ENCODE data around the gene DBH.

DBH gene

GRCh38 chr9:133676450-133676849 is 40.3 kb downstream of the DBH start:
- H3K4me1 ChIP-seq (ENCODE audit: insufficient read depth, insufficient read length), result peaks cover 16% of the 10 kb centered on the region
- no peak overlapping the region for H3K4me3 ChIP-seq (ENCODE audit: insufficient read length, low read depth)
- TF ChIP-seq ZNF274 (IDR thresholded peaks at IDR 0.05; ENCODE audit: low read depth, low read length) (no peak), YY1 (IDR thresholded peaks at IDR 0.05; ENCODE audit: insufficient read depth, insufficient read length) (no peak), SUZ12 (IDR thresholded peaks at IDR 0.05; ENCODE audit: extremely low read depth, insufficient read depth, insufficient read length) (no peak)
- H3K36me3 ChIP-seq (ENCODE audit: insufficient read depth, insufficient read length, low read length), result no peaks in the 10 kb centered on the region
- DNase-seq (ENCODE audit: low read depth, low spot score), result peak; percentile 8
- H3K9ac ChIP-seq (ENCODE audit: insufficient read length, low read depth), result no peak overlapping the region
- H3K27me3 ChIP-seq (ENCODE audit: insufficient read depth, insufficient read length), result no peaks in the 10 kb centered on the region
- no peaks in the 10 kb centered on the region for H3K9me3 ChIP-seq (ENCODE audit: insufficient read depth, low read length)

GRCh38 chr9:133677126-133678010 is 41.2 kb downstream of the DBH start:
- no peaks in the 10 kb centered on the region for H3K27me3 ChIP-seq (ENCODE audit: insufficient read depth, insufficient read length)
- no peak overlapping the region for H3K9ac ChIP-seq (ENCODE audit: insufficient read length, low read depth)
- no peaks in the 10 kb centered on the region for H3K36me3 ChIP-seq (ENCODE audit: insufficient read depth, insufficient read length, low read length)
- H3K9me3 ChIP-seq (ENCODE audit: insufficient read depth, low read length), result no peaks in the 10 kb centered on the region
- H3K4me1 ChIP-seq (ENCODE audit: insufficient read depth, insufficient read length), result peaks cover 16% of the 10 kb centered on the region
- H3K4me3 ChIP-seq (ENCODE audit: insufficient read length, low read depth), result no peak overlapping the region
- no peak for TF ChIP-seq ZNF274 (IDR thresholded peaks at IDR 0.05; ENCODE audit: low read depth, low read length)
- no peak for TF ChIP-seq SUZ12 (IDR thresholded peaks at IDR 0.05; ENCODE audit: extremely low read depth, insufficient read depth, insufficient read length)
- TF ChIP-seq YY1 (IDR thresholded peaks at IDR 0.05; ENCODE audit: insufficient read depth, insufficient read length), result no peak
- DNase-seq (ENCODE audit: low read depth, low spot score), result no peak

- Histone ChIP-seq H3K4me1 (ENCODE audit: insufficient read depth, insufficient read length) (peaks cover 16% of the 10 kb centered on the region), H3K9ac (ENCODE audit: insufficient read length, low read depth) (no peak overlapping the region), H3K9me3 (ENCODE audit: insufficient read depth, low read length) (no peaks in the 10 kb centered on the region), H3K4me3 (ENCODE audit: insufficient read length, low read depth) (no peak overlapping the region), H3K36me3 (ENCODE audit: insufficient read depth, insufficient read length, low read length) (no peaks in the 10 kb centered on the region), H3K27me3 (ENCODE audit: insufficient read depth, insufficient read length) (no peaks in the 10 kb centered on the region)
- no peak for DNase-seq (ENCODE audit: low read depth, low spot score)
- TF ChIP-seq YY1 (IDR thresholded peaks at IDR 0.05; ENCODE audit: insufficient read depth, insufficient read length) (no peak), SUZ12 (IDR thresholded peaks at IDR 0.05; ENCODE audit: extremely low read depth, insufficient read depth, insufficient read length) (no peak), ZNF274 (IDR thresholded peaks at IDR 0.05; ENCODE audit: low read depth, low read length) (no peak)
Observed at GRCh38 chr9:133679056-133679455, 42.9 kb downstream of the DBH start.

- Histone ChIP-seq H3K9ac (ENCODE audit: insufficient read length, low read depth) (peak overlapping the region; percentile 23), H3K4me1 (ENCODE audit: insufficient read depth, insufficient read length) (peaks cover 15% of the 10 kb centered on the region), H3K9me3 (ENCODE audit: insufficient read depth, low read length) (no peaks in the 10 kb centered on the region), H3K36me3 (ENCODE audit: insufficient read depth, insufficient read length, low read length) (no peaks in the 10 kb centered on the region), H3K27me3 (ENCODE audit: insufficient read depth, insufficient read length) (no peaks in the 10 kb centered on the region), H3K4me3 (ENCODE audit: insufficient read length, low read depth) (no peak overlapping the region)
- TF ChIP-seq SUZ12 (IDR thresholded peaks at IDR 0.05; ENCODE audit: extremely low read depth, insufficient read depth, insufficient read length), result no peak
- no peak for TF ChIP-seq YY1 (IDR thresholded peaks at IDR 0.05; ENCODE audit: insufficient read depth, insufficient read length)
- no peak for DNase-seq (ENCODE audit: low read depth, low spot score)
Observed at GRCh38 chr9:133679466-133680061, 43.4 kb downstream of the DBH start.

- TF ChIP-seq SUZ12 (IDR thresholded peaks at IDR 0.05; ENCODE audit: extremely low read depth, insufficient read depth, insufficient read length) (no peak), YY1 (IDR thresholded peaks at IDR 0.05; ENCODE audit: insufficient read depth, insufficient read length) (no peak), ZNF274 (IDR thresholded peaks at IDR 0.05; ENCODE audit: low read depth, low read length) (no peak)
- no peak overlapping the region for H3K4me3 ChIP-seq (ENCODE audit: insufficient read length, low read depth)
- H3K9me3 ChIP-seq (ENCODE audit: insufficient read depth, low read length), result no peaks in the 10 kb centered on the region
- H3K4me1 ChIP-seq (ENCODE audit: insufficient read depth, insufficient read length), result peaks cover 12% of the 10 kb centered on the region
- DNase-seq (ENCODE audit: low read depth, low spot score), result no peak
- H3K27me3 ChIP-seq (ENCODE audit: insufficient read depth, insufficient read length), result no peaks in the 10 kb centered on the region
- no peaks in the 10 kb centered on the region for H3K36me3 ChIP-seq (ENCODE audit: insufficient read depth, insufficient read length, low read length)
- H3K9ac ChIP-seq (ENCODE audit: insufficient read length, low read depth), result no peak overlapping the region
Observed at GRCh38 chr9:133680250-133680975, 44.2 kb downstream of the DBH start.

- TF ChIP-seq SUZ12 (IDR thresholded peaks at IDR 0.05; ENCODE audit: extremely low read depth, insufficient read depth, insufficient read length) (no peak), YY1 (IDR thresholded peaks at IDR 0.05; ENCODE audit: insufficient read depth, insufficient read length) (no peak), ZNF274 (IDR thresholded peaks at IDR 0.05; ENCODE audit: low read depth, low read length) (no peak)
- H3K4me3 ChIP-seq (ENCODE audit: insufficient read length, low read depth), result no peak overlapping the region
- H3K9me3 ChIP-seq (ENCODE audit: insufficient read depth, low read length), result no peaks in the 10 kb centered on the region
- H3K9ac ChIP-seq (ENCODE audit: insufficient read length, low read depth), result no peak overlapping the region
- DNase-seq (ENCODE audit: low read depth, low spot score), result no peak
- H3K27me3 ChIP-seq (ENCODE audit: insufficient read depth, insufficient read length), result no peaks in the 10 kb centered on the region
- no peaks in the 10 kb centered on the region for H3K36me3 ChIP-seq (ENCODE audit: insufficient read depth, insufficient read length, low read length)
- peaks cover 12% of the 10 kb centered on the region for H3K4me1 ChIP-seq (ENCODE audit: insufficient read depth, insufficient read length)
Observed at GRCh38 chr9:133680976-133681657, 45.0 kb downstream of the DBH start.

Measured in NT2/D1 (cell line).